ENCODE results near the gene RBMS3. TPM values are rescaled to one million over a fixed set of nuclear protein-coding genes. Genes with fewer than 3 reads are reported as not detected.

The RBMS3 gene
- total and polyA plus RNA-seq, 2 of the 8 experiments (the other 6 are each of a cell fraction or from before 2014, with no cell fraction given): 3.7 to 6.9 TPM

- TF ChIP-seq BCL11A (IDR thresholded peaks at IDR 0.05; ENCODE audit: low read depth in 2 of 2, low read length in 2 of 2) (no peak), KDM4A (IDR thresholded peaks at IDR 0.05; ENCODE audit: low read depth, low read length, severe bottlenecking) (no peak), ZNF274 (IDR thresholded peaks at IDR 0.05; ENCODE audit: borderline replicate concordance, extremely low read depth, low read length) (no peak), SP4 (IDR thresholded peaks at IDR 0.05; ENCODE audit: low read length) (no peak), JUN (IDR thresholded peaks at IDR 0.05; ENCODE audit: low read depth, low read length) (no peak)
Observed at GRCh38 chr3:29637068-29637467, 356.2 kb downstream of the RBMS3 start (continued).
